SJSA1 (cell line): ENCODE measurements around the gene MACIR. TPM values are rescaled to one million over a fixed set of nuclear protein-coding genes. Genes with fewer than 3 reads are reported as not detected.
"Not testable (repeated sequence)": the region's sequence is repeated elsewhere in the genome, so short reads cannot be mapped to it uniquely, and the experiment has no call there.

ENCODE experiments used
- DNase-seq, 2 experiments: peaks; one replicate each; pipeline ENCODE4 v3.0.0-alpha.2; 2015 to 2020; ENCODE audit warnings: low spot score in 2 of 2, low read depth in 1 of 2
- H3K27ac ChIP-seq: fragments of 250-450 bp; sonication (Bioruptor Pico); 2 replicates; pipeline ENCODE4 v1.5.1; 2020; ENCODE audit warnings: mild to moderate bottlenecking, moderate library complexity
- H3K27me3 ChIP-seq: fragments of 250-450 bp; sonication (Bioruptor Pico); replicated peaks from 2 replicates; pipeline ENCODE4 v1.5.1; 2020; ENCODE audit warnings: mild to moderate bottlenecking, moderate library complexity
- H3K36me3 ChIP-seq: fragments of 250-450 bp; sonication (Bioruptor Pico); 2 replicates; pipeline ENCODE4 v1.5.1; 2020; ENCODE audit warnings: mild to moderate bottlenecking
- H3K4me1 ChIP-seq: fragments of 250-450 bp; sonication (Bioruptor Pico); replicated peaks from 2 replicates; pipeline ENCODE4 v1.6.1; 2021; ENCODE audit warnings: mild to moderate bottlenecking
- H3K4me3 ChIP-seq: fragments of 250-450 bp; sonication (Bioruptor Pico); 2 replicates; pipeline ENCODE4 v1.5.1; 2020; ENCODE audit warnings: mild to moderate bottlenecking
- H3K9me3 ChIP-seq: fragments of 250-450 bp; sonication (Bioruptor Pico); replicated peaks from 2 replicates; pipeline ENCODE4 v1.5.1; 2020; ENCODE audit warnings: mild to moderate bottlenecking
- total RNA-seq: library from RNA; depleted of rRNA; stranded (reverse); fragments of >200 nt; shearing (Covaris generic); gene quantifications from 2 replicates; pipeline ENCODE4 v1.2.3, GENCODE V29; 2014; rRNA removed

MACIR gene, protein sequence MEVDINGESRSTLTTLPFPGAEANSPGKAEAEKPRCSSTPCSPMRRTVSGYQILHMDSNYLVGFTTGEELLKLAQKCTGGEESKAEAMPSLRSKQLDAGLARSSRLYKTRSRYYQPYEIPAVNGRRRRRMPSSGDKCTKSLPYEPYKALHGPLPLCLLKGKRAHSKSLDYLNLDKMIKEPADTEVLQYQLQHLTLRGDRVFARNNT
- total RNA-seq, result 6.9 and 11.5 TPM in 2 replicates

DNA sequence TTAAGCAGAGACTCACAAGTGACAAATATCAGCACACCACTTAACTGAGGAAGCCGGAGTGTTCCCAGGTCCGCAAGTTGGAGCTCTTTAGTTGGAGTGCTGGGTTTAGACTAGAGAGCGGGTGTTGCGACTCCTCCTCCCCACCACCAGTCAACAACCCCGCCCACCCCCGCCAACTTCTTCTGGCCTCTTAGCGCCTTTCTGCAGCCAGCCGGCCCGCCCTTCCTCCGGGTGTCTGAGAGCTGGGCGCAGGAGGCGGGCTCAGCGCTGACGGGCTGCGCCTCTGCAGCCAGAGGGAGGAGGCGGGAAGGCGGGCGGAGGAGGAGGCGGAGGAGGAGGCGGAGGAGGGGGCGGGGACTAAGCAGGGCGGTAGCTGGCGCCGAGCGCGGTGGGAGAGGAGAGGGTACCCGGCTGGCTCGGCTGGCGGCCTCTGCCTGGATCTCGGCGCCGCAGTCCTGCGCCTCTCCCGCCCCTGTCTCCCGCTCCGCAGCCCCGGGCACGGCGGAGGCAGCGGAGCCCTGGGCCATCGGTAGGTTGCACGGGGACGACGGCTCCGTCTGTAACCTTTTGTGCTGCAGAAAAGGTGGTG lies at the start of gene MACIR:
Gene MACIR, plus strand, starts transcription at position 396 of the 589 bp plus-strand sequence. CDS start 17,157 bp downstream, outside the sequence.
- Histone ChIP-seq H3K4me3 (peak within 1 kb of the TSS; percentile 62), H3K9me3 (no peaks in the 10 kb centered on the region), H3K27ac (no peak within 1 kb of the TSS)

DNA sequence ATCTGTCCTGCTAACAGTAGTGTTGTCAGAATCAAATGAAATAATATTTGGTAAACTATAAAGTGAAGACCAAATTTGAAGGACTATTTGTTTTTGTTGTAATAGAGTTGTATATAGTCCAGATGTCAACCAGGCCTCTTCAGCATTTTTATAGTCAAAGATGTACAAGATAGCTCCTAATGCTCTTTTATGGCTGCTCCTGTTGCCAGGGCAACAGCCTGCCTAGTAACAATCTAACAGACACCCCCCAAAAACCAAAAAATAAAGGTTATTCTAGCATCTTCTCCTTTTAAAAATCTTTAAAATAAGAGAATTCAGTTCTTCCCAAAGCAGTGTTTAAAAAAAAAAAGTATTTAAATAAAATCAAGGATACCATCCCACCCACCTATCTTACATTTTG lies 49.5 kb upstream of the MACIR start:
- Histone ChIP-seq H3K27ac (no peak overlapping the region), H3K9me3 (no peaks in the 10 kb centered on the region), H3K4me3 (no peak overlapping the region), H3K4me1 (peaks cover 36% of the 10 kb centered on the region), H3K27me3 (no peaks in the 10 kb centered on the region), H3K36me3 (peaks cover 14% of the 10 kb centered on the region)
- DNase-seq, result no peak

More for the DNA sequence above, at the start of gene MACIR:
- peak; percentile 95 to 99 for DNase-seq
- Histone ChIP-seq H3K4me1 (peaks cover 7% of the 10 kb centered on the region), H3K36me3 (peaks cover 5% of the 10 kb centered on the region; the same call in 1 of the 2 replicates), H3K27me3 (peaks cover 8% of the 10 kb centered on the region)

GRCh38 chr5:103210952-103211351 lies 47.6 kb upstream of the MACIR start:
- Histone ChIP-seq H3K4me3 (no peak overlapping the region), H3K4me1 (peaks cover 40% of the 10 kb centered on the region), H3K36me3 (peaks cover 9% of the 10 kb centered on the region), H3K27me3 (no peaks in the 10 kb centered on the region), H3K9me3 (no peaks in the 10 kb centered on the region), H3K27ac (no peak overlapping the region)
- no peak for DNase-seq

DNA sequence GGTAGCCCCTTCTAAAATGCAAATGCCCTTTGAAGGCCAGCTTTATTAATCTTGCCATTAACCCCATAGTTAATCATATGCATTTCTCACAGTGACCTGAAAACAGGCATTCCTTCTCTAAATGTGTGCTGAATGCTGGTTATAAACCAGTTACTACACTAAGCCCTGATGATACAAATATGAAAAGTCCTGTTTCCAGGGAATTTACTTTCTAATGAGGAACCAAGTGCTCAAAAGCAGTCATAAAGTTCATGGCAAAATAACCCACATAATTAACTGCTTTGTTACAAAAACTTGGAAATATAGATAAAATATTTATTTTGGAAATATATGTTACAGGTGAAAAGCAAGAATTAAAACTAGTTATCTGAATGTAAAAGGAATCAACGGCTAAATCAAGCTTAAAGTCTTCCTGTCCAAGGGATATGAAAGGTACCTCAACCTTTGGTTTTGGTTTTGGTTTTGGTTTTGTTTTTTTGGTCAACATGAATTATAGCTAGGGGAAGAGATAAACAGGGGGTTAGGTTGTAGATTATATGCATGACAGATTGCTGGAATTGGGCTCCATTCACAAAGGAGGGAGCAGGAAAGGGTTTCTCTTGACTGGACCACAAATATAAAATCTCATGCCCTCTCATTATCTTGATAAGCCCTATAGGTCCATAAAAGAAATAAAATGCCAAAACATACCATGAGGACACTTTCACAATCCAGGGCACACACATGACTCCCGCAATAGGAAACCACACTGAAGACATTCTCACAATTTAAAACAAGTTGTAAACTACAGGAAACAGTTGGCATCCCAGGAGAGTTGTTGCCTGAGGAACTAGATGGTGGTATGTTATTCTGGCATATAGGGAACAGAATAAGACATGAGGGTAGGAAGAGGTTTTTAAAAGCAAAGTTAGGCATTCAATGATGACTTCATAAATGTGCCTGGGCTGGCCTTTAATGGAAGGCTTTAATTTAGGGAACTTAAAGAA lies 46.7 kb upstream of the MACIR start:
- Histone ChIP-seq H3K27ac (no peak overlapping the region), H3K4me1 (peaks cover 44% of the 10 kb centered on the region), H3K9me3 (no peaks in the 10 kb centered on the region), H3K36me3 (peaks cover under 1% of the 10 kb centered on the region; the same call in 1 of the 2 replicates), H3K27me3 (no peaks in the 10 kb centered on the region), H3K4me3 (no peak overlapping the region)
- DNase-seq, result no peak

DNA sequence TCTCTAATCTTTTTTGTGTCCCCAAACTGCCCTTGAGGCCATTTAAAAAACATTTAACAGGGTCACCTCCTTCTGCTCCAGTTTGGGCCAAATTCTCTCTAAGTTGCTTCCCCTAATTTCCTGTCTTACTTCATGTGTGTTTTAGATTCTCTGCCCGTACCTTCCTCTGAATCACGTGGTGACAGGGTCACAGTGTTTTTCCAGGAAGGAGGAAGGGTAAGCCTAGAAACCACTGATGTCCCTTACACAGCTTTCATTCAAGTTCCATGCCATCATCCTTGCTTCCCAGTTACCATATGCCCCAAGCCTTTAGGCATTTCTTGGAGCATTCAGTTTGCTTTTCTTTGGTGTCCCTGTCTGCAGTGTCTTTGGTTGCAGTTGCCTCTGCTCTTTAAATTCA lies 42.4 kb upstream of the MACIR start:
- Histone ChIP-seq H3K36me3 (no peaks in the 10 kb centered on the region), H3K4me1 (peaks cover 50% of the 10 kb centered on the region), H3K27ac (no peak overlapping the region), H3K27me3 (no peaks in the 10 kb centered on the region), H3K4me3 (no peak overlapping the region), H3K9me3 (no peaks in the 10 kb centered on the region)
- no peak for DNase-seq

DNA sequence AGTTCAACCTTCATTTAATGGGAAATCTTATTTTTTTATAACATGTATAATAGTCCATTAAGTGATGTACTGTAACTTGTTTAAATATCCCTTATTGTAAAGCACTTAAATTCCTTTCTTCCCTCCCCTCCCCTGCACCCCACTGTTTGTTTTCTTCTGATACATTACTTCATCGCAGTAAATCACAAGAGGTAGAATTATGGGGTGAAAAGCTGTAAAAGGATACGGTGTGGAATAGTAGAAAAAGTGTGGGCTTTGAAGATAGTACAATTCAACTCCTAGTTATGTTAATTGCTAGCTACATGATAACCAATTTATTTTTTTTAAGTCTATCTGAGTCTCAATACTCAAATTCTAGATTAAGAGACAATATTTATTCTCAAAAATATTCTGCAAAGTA lies 41.9 kb upstream of the MACIR start:
- peaks cover 44% of the 10 kb centered on the region for H3K4me1 ChIP-seq
- no peak overlapping the region for H3K27ac ChIP-seq
- no peak for DNase-seq
- H3K36me3 ChIP-seq, result no peaks in the 10 kb centered on the region
- no peaks in the 10 kb centered on the region for H3K27me3 ChIP-seq
- no peaks in the 10 kb centered on the region for H3K9me3 ChIP-seq
- H3K4me3 ChIP-seq, result no peak overlapping the region

GRCh38 chr5:103217101-103217500 lies 41.5 kb upstream of the MACIR start:
- no peak overlapping the region for H3K4me3 ChIP-seq
- DNase-seq, result no peak

DNA sequence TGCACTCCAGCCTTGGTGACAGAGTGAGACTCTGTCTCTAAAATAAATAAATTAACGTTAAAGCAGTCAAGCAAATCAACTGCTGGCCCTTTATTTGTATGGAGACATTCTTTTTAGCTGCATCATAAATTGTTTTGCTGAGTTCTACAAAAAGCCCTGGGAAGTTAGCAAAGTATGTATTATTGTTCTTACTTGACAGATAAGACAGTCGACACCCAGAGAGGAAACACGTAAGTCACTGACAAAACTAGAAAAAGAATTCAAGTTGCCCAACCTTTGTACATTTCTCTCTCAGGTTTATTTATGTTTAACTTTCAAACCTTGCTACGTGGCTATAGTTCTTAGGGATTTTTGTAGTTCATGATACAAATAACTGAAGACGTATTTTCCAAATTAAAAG lies 40.4 kb upstream of the MACIR start:
- peaks cover 32% of the 10 kb centered on the region for H3K4me1 ChIP-seq
- peak; percentile 44 to 90 for DNase-seq
- peak overlapping the region; percentile 68 for H3K27ac ChIP-seq
- no peak overlapping the region for H3K4me3 ChIP-seq
- H3K27me3 ChIP-seq, result no peaks in the 10 kb centered on the region
- H3K9me3 ChIP-seq, result no peaks in the 10 kb centered on the region
- H3K36me3 ChIP-seq, result no peaks in the 10 kb centered on the region

More at GRCh38 chr5:103217101-103217500, 41.5 kb upstream of the MACIR start:
- no peaks in the 10 kb centered on the region for H3K27me3 ChIP-seq
- no peaks in the 10 kb centered on the region for H3K36me3 ChIP-seq
- no peaks in the 10 kb centered on the region for H3K9me3 ChIP-seq
- H3K27ac ChIP-seq, result peak overlapping the region; percentile 68
- peaks cover 40% of the 10 kb centered on the region for H3K4me1 ChIP-seq

- DNase-seq, H3K4me3 ChIP-seq, H3K9me3 ChIP-seq, H3K36me3 ChIP-seq, H3K27me3 ChIP-seq: not testable (repeated sequence)
- Histone ChIP-seq H3K4me1 (peaks cover 23% of the 10 kb centered on the region), H3K27ac (peak overlapping the region; percentile 68; the same call in 1 of the 2 replicates)
Measured at GRCh38 chr5:103219074-103219473, 39.5 kb upstream of the MACIR start.

- H3K4me3 ChIP-seq, result no peak overlapping the region
- DNase-seq, result peak in 1 of 2 experiments; percentile 38
- no peaks in the 10 kb centered on the region for H3K36me3 ChIP-seq
- 0 out of 2 replicates have a peak, but pooled peaks cover 4% of the 10 kb centered on the region for H3K27me3 ChIP-seq
- H3K4me1 ChIP-seq, result peaks cover 15% of the 10 kb centered on the region
- peaks cover 4% of the 10 kb centered on the region; the same call in 1 of the 2 replicates for H3K9me3 ChIP-seq
- H3K27ac ChIP-seq, result no peak overlapping the region
Measured at GRCh38 chr5:103223031-103223955, 35.3 kb upstream of the MACIR start.

DNA sequence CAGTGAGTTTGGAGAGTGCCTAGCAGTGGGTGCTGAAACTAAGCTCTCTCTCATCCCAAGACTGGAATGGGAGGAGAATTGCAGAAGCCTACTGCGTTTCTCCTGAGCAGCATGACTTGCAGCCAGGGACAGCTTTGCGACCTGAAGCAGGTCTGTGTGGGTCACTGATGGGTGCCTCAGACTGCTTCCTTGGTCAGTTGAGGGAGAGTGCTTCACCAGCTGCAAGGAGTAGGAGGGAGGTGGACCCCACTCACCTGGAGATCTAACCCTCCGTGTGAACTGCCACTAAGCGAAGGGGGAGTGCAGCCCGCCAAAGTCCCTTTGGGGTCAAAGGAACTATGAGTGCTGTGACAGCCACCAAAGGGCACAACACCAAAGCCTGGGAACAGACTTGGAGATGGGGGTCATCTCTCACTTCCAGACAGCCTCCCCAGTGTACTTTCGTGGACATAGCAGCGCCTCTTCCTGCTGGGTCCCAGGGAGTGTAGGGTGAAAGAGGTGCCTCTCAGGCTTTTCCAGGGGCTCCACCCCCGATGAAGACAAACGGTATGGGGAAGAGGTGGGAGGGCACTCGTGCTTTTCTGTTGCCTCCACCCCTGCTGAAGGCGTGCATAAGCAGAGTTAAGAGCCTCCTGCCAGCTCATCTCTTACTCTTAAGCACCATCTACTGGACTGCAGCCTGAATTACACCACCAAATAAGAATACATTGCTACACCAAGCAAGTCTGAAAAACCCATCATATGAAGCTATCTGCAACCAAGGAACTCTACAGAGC lies 34.3 kb upstream of the MACIR start:
- Histone ChIP-seq H3K4me1 (peaks cover 10% of the 10 kb centered on the region), H3K4me3 (no peak overlapping the region), H3K27me3 (0 out of 2 replicates have a peak, but pooled peaks cover 6% of the 10 kb centered on the region), H3K9me3 (peaks cover 4% of the 10 kb centered on the region; the same call in 1 of the 2 replicates), H3K36me3 (no peaks in the 10 kb centered on the region), H3K27ac (no peak overlapping the region)
- peak; percentile 70 to 72 for DNase-seq

GRCh38 chr5:103224894-103225246 lies 33.7 kb upstream of the MACIR start:
- Histone ChIP-seq H3K27me3 (0 out of 2 replicates have a peak, but pooled peaks cover 6% of the 10 kb centered on the region), H3K4me1 (peaks cover 10% of the 10 kb centered on the region)

More at GRCh38 chr5:103224894-103225246, 33.7 kb upstream of the MACIR start:
- no peak for DNase-seq
- H3K4me3 ChIP-seq, result no peak overlapping the region
- no peaks in the 10 kb centered on the region for H3K36me3 ChIP-seq
- no peak overlapping the region for H3K27ac ChIP-seq
- H3K9me3 ChIP-seq, result peaks cover 4% of the 10 kb centered on the region; the same call in 1 of the 2 replicates
